Neutrophil (primary cell): ENCODE results near the gene CPXM2.

Source experiments
- H3K27ac ChIP-seq: fragments of 200-600 bp; sonication (generic); 2 replicates; pipeline ENCODE4 v1.5.1; 2016; ENCODE audit warnings: mild to moderate bottlenecking, moderate library complexity
- H3K27me3 ChIP-seq: fragments of 200-600 bp; sonication (generic); 2 replicates; pipeline ENCODE4 v1.6.0; 2016; ENCODE audit warnings: mild to moderate bottlenecking
- H3K36me3 ChIP-seq: fragments of 200-600 bp; sonication (generic); 2 replicates; pipeline ENCODE4 v1.5.1; 2017
- H3K4me1 ChIP-seq, 2 experiments: fragments of 200-600 bp in 1 of 2; sonication (generic) in 1 of 2; 1 replicate in 1 of 2; 2 replicates in 1 of 2; pipeline versions ENCODE4 v1.5.1 to v1.6.1; 2013 to 2016; ENCODE audit warnings: low read depth in 1 of 2, low read length in 1 of 2, mild to moderate bottlenecking in 1 of 2, moderate library complexity in 1 of 2; ENCODE audit not compliant: control insufficient read depth in 1 of 2, insufficient read depth in 1 of 2
- H3K4me3 ChIP-seq, 2 experiments: fragments of 200-600 bp in 1 of 2; sonication (generic) in 1 of 2; 1 replicate in 1 of 2; 2 replicates in 1 of 2; pipeline ENCODE4 v1.5.1; 2013 to 2016; ENCODE audit warnings: low read depth in 1 of 2, low read length in 1 of 2, mild to moderate bottlenecking in 1 of 2, moderate library complexity in 1 of 2
- H3K9me3 ChIP-seq: fragments of 200-600 bp; sonication (generic); 2 replicates; pipeline ENCODE4 v1.5.1; 2016
- CTCF ChIP-seq: fragments of 200-600 bp; sonication (generic); IDR thresholded peaks from 2 replicates; pipeline ENCODE4 v1.5.1; 2016; ENCODE audit warnings: antibody characterized with exemption

CPXM2 gene

GRCh38 chr10:123909866-123910265, 18.3 kb upstream of the CPXM2 start:
- Histone ChIP-seq H3K36me3 (no peaks in the 10 kb centered on the region), H3K4me3 (no peak overlapping the region), H3K27ac (no peak overlapping the region), H3K4me1 (no peaks in the 10 kb centered on the region), H3K27me3 (peaks cover 32% of the 10 kb centered on the region), H3K9me3 (no peaks in the 10 kb centered on the region)
- TF ChIP-seq CTCF, result no peak

GRCh38 chr10:123909426-123909825, 17.8 kb upstream of the CPXM2 start:
- Histone ChIP-seq H3K27ac (no peak overlapping the region), H3K36me3 (no peaks in the 10 kb centered on the region), H3K4me3 (no peak overlapping the region), H3K4me1 (no peaks in the 10 kb centered on the region), H3K27me3 (peaks cover 32% of the 10 kb centered on the region), H3K9me3 (no peaks in the 10 kb centered on the region)
- TF ChIP-seq CTCF, result no peak

DNA sequence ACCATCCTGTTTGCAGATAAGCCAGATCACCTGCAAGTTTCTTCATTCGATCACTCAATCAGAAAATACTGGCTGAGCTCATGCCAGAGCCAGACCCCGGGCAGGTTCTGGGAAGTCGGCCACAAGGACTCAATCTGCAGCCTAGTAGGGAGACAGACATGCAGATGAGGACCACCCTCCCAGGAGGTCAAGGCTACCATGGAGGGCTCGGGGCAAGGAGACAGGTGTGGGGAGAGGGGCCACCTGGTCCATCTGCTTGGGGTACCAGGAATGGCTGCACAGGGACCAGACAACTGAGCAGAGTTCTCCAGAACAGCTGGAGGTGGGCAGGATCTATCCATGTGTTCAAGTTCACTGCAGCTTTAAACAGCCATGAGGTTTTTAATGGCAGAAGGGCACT, 16.8 kb upstream of the CPXM2 start:
- peaks cover 27% of the 10 kb centered on the region for H3K27me3 ChIP-seq
- no peaks in the 10 kb centered on the region for H3K9me3 ChIP-seq
- no peak for TF ChIP-seq CTCF
- no peak overlapping the region for H3K4me3 ChIP-seq
- no peaks in the 10 kb centered on the region for H3K36me3 ChIP-seq
- H3K27ac ChIP-seq, result no peak overlapping the region
- no peaks in the 10 kb centered on the region for H3K4me1 ChIP-seq

GRCh38 chr10:123906884-123907652, 15.5 kb upstream of the CPXM2 start:
- Histone ChIP-seq H3K9me3 (no peaks in the 10 kb centered on the region), H3K4me1 (no peaks in the 10 kb centered on the region), H3K27ac (no peak overlapping the region), H3K4me3 (no peak overlapping the region), H3K27me3 (peaks cover 14% of the 10 kb centered on the region), H3K36me3 (no peaks in the 10 kb centered on the region)
- no peak for TF ChIP-seq CTCF

- Histone ChIP-seq H3K27ac (no peak overlapping the region), H3K4me1 (no peaks in the 10 kb centered on the region), H3K27me3 (peaks cover 7% of the 10 kb centered on the region), H3K9me3 (no peaks in the 10 kb centered on the region), H3K36me3 (no peaks in the 10 kb centered on the region), H3K4me3 (no peak overlapping the region)
- TF ChIP-seq CTCF, result no peak
These were observed 14.7 kb upstream of the CPXM2 start for GRCh38 chr10:123906296-123906695.
